Thyroid gland (tissue), 4 donors: ENCODE results near the gene KLF18. TPM values are rescaled to one million over a fixed set of nuclear protein-coding genes. Genes with fewer than 3 reads are reported as not detected.

Experiments
- DNase-seq, 2 donors: peaks; one replicate each; pipeline ENCODE4 v3.0.0-alpha.2; 2019
- H3K27ac ChIP-seq, 3 donors: fragments of 200-600 bp; sonication (generic); 1 replicate in 2 of 3; 2 replicates in 1 of 3; pipeline ENCODE4 v1.5.1; 2016 to 2019; ENCODE audit warnings: mild to moderate bottlenecking in 1 of 3, moderate library complexity in 1 of 3
- H3K27me3 ChIP-seq: fragments of 200-600 bp; sonication (generic); one replicate; pipeline ENCODE4 v1.5.1; 2019
- H3K36me3 ChIP-seq, 2 donors: fragments of 200-600 bp; sonication (generic); one replicate each; pipeline ENCODE4 v1.5.1; 2016 to 2019
- H3K4me1 ChIP-seq, 2 donors: fragments of 200-600 bp; sonication (generic); one replicate each; pipeline ENCODE4 v1.5.1; 2017 to 2019
- H3K4me3 ChIP-seq, 3 donors: fragments of 200-600 bp; sonication (generic); replicated peaks in 1 of 3; 1 replicate in 2 of 3; 2 replicates in 1 of 3; pipeline ENCODE4 v1.5.1; 2016; ENCODE audit warnings: mild to moderate bottlenecking in 1 of 3
- H3K9me3 ChIP-seq: fragments of 200-600 bp; sonication (generic); one replicate; pipeline ENCODE4 v1.5.1; 2017
- CTCF ChIP-seq, 6 experiments: fragments of 200-600 bp in 3 of 6; fragments of 450-650 bp in 3 of 6; sonication (generic) in 3 of 6; IDR thresholded peaks; one replicate each; pipeline ENCODE4 v1.5.1; 2016 to 2019; ENCODE audit warnings: antibody characterized with exemption in 6 of 6, mild to moderate bottlenecking in 2 of 6, inconsistent platforms in 1 of 6, moderate library complexity in 1 of 6
- POLR2A ChIP-seq, 2 donors: fragments of 450-650 bp; IDR thresholded peaks; one replicate each; pipeline ENCODE4 v1.6.1; 2017; ENCODE audit warnings: antibody characterized with exemption in 2 of 2, mild to moderate bottlenecking in 2 of 2, moderate library complexity in 1 of 2
- WGBS, 2 donors: methylation state at CpG; one replicate each; pipeline ENCODE4 v1.1.5; 2017; 5-methylcytosine and 5-hydroxymethylcytosine counted together
- intact Hi-C: fragments of 100-400 bp; cut with DNase I; formaldehyde crosslinking; loops from one replicate; pipeline ENCODE4 v1.15.1; 2023
- total RNA-seq, 4 donors: library from RNA; depleted of rRNA; stranded (reverse); fragments of >200 nt; gene quantifications; one replicate each; pipeline ENCODE4 v1.2.3, GENCODE V29; 2016

KLF18 gene
- total RNA-seq, 4 donors from 2014 or later, result not detected

- H3K36me3 ChIP-seq, result no peaks in the 10 kb centered on the region
- no peak for TF ChIP-seq POLR2A (IDR thresholded peaks at IDR 0.05)
- no peak for TF ChIP-seq CTCF (IDR thresholded peaks at IDR 0.05)
- H3K4me3 ChIP-seq, result no peak overlapping the region
- no peaks in the 10 kb centered on the region for H3K9me3 ChIP-seq
- intact Hi-C loops, result no loop called here
- H3K27ac ChIP-seq, result no peak overlapping the region
- 84 to 87% methylated on average over 2 of the region's 2 CpGs for WGBS, 2 donors
- H3K27me3 ChIP-seq, result no peaks in the 10 kb centered on the region
- no peaks in the 10 kb centered on the region for H3K4me1 ChIP-seq
- DNase-seq, result no peak
Observed at GRCh38 chr1:44113095-44113609, 28.3 kb downstream of the KLF18 start.

DNA sequence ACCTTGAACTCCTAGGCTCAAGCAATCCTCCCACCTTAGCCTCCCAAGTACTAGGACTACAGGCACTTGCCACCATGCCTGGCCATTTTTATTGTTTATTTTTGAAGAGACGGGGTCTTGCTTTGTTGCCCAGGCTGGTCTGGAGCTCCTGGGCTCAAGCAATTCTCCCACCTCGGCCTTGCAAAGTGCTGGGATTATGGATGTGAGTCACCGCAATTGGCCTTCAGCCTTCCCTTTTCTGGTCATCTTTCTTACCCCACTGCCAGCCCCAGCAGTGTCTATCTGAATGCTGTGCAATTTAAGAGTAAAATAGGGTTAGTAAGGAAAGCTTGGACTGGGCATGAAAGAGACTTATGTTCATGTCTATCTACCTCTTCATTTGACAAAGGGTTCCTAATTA, 28.9 kb downstream of the KLF18 start:
- Histone ChIP-seq H3K36me3 (no peaks in the 10 kb centered on the region), H3K27ac (no peak overlapping the region), H3K4me1 (no peaks in the 10 kb centered on the region), H3K27me3 (no peaks in the 10 kb centered on the region), H3K9me3 (no peaks in the 10 kb centered on the region), H3K4me3 (no peak overlapping the region)
- intact Hi-C loops, result no loop called here
- no peak for DNase-seq
- WGBS, 2 donors, result 83 to 86% methylated on average over 3 of the region's 3 CpGs
- TF ChIP-seq POLR2A (IDR thresholded peaks at IDR 0.05) (no peak), CTCF (IDR thresholded peaks at IDR 0.05) (no peak)

- 83 to 87% methylated on average over 4 of the region's 4 CpGs for WGBS, 2 donors
- Histone ChIP-seq H3K27ac (no peak overlapping the region), H3K27me3 (no peaks in the 10 kb centered on the region), H3K4me1 (no peaks in the 10 kb centered on the region), H3K36me3 (no peaks in the 10 kb centered on the region), H3K9me3 (no peaks in the 10 kb centered on the region), H3K4me3 (no peak overlapping the region)
- TF ChIP-seq CTCF (IDR thresholded peaks at IDR 0.05) (no peak), POLR2A (IDR thresholded peaks at IDR 0.05) (no peak)
- intact Hi-C loops, result no loop called here
- no peak for DNase-seq
Observed at GRCh38 chr1:44111861-44112260, 29.6 kb downstream of the KLF18 start.

DNA sequence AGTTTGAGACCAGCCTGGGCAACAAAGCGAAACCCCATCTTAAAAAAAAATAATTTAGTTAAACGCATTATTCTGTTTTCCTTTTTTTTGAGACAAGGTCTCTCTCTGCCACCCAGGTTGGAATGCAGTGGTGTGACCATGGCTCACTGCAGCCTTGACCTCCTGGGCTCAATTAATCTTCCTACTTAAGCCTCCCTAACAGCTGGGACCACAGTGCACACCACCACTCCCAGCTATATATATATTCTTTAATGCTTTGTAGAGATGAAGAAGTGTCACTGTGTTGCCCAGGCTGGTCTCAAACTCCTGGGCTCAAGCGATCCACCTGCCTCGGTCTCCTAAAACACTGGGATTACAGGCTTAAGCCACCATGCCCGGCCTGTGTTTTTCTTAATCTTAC, 30.5 kb downstream of the KLF18 start:
- DNase-seq, result no peak
- H3K4me1 ChIP-seq, result no peaks in the 10 kb centered on the region
- no peaks in the 10 kb centered on the region for H3K27me3 ChIP-seq
- intact Hi-C loops, result no loop called here
- TF ChIP-seq POLR2A (IDR thresholded peaks at IDR 0.05) (no peak), CTCF (IDR thresholded peaks at IDR 0.05) (no peak)
- no peak overlapping the region for H3K27ac ChIP-seq
- H3K9me3 ChIP-seq, result no peaks in the 10 kb centered on the region
- WGBS, 2 donors, result 92 to 95% methylated on average over 5 of the region's 5 CpGs
- no peaks in the 10 kb centered on the region for H3K36me3 ChIP-seq
- no peak overlapping the region for H3K4me3 ChIP-seq

- Histone ChIP-seq H3K36me3 (no peaks in the 10 kb centered on the region), H3K9me3 (no peaks in the 10 kb centered on the region), H3K27ac (no peak overlapping the region), H3K4me3 (no peak overlapping the region), H3K4me1 (no peaks in the 10 kb centered on the region), H3K27me3 (no peaks in the 10 kb centered on the region)
- intact Hi-C loops, result no loop called here
- no peak for TF ChIP-seq CTCF (IDR thresholded peaks at IDR 0.05)
- TF ChIP-seq POLR2A (IDR thresholded peaks at IDR 0.05), result no peak
- DNase-seq, result no peak
- WGBS, 2 donors, result 87 to 90% methylated on average over 1 of the region's 1 CpG
Observed at GRCh38 chr1:44108971-44109370, 32.5 kb downstream of the KLF18 start.
